ENCODE results near the gene RRP12.
A peak's percentile ranks its signal among the peaks of the same experiment; 100 is the strongest.
"Not testable (repeated sequence)": the region's sequence is repeated elsewhere in the genome, so short reads cannot be mapped to it uniquely, and the experiment has no call there.

The RRP12 gene

GRCh38 chr10:97400665-97401454, at the start of gene RRP12:
Gene RRP12, minus strand, starts transcription at chr10:97401340. Its CDS starts 109 bp downstream, at chr10:97401231.
- peak; percentile 64 for DNase-seq

GRCh38 chr10:97450828-97451227, 49.7 kb upstream of the RRP12 start:
- DNase-seq = no peak

GRCh38 chr10:97445722-97446639, 44.8 kb upstream of the RRP12 start, which contains the start of the genes EXOSC1 and ZDHHC16:
Gene EXOSC1, minus strand, starts transcription at chr10:97446006. Its CDS starts 21 bp downstream, at chr10:97445985.
Gene ZDHHC16, plus strand, starts transcription at chr10:97446175. Its CDS starts 5,501 bp downstream, at chr10:97451676.
- DNase-seq = peak; percentile 84

GRCh38 chr10:97445357-97445721, 44.2 kb upstream of the RRP12 start:
- no peak for DNase-seq

- DNase-seq = no peak
These were observed 43.1 kb upstream of the RRP12 start for GRCh38 chr10:97444212-97444611.

- no peak for DNase-seq
These were observed 41.1 kb upstream of the RRP12 start for GRCh38 chr10:97442277-97442676.

GRCh38 chr10:97435211-97435610, 34.1 kb upstream of the RRP12 start:
- no peak for DNase-seq

GRCh38 chr10:97434557-97434956, 33.4 kb upstream of the RRP12 start:
- no peak for DNase-seq

GRCh38 chr10:97434055-97434454, 32.9 kb upstream of the RRP12 start:
- no peak for DNase-seq

GRCh38 chr10:97428572-97428981, 27.4 kb upstream of the RRP12 start:
- no peak for DNase-seq

GRCh38 chr10:97427571-97428179, 26.5 kb upstream of the RRP12 start:
- DNase-seq = no peak

- no peak for DNase-seq
These were observed 25.8 kb upstream of the RRP12 start for GRCh38 chr10:97426776-97427570.

GRCh38 chr10:97425964-97426775, 25.0 kb upstream of the RRP12 start, which contains the start of gene PGAM1:
Gene PGAM1, plus strand, starts transcription at chr10:97426191. Its CDS starts 117 bp downstream, at chr10:97426308.
- DNase-seq = peak; percentile 95

GRCh38 chr10:97423757-97424098, 22.6 kb upstream of the RRP12 start:
- DNase-seq = not testable (repeated sequence)

- DNase-seq = no peak
These were observed 15.4 kb upstream of the RRP12 start for GRCh38 chr10:97416565-97416964.

GRCh38 chr10:97412891-97413304, 11.8 kb upstream of the RRP12 start:
- no peak for DNase-seq

- no peak for DNase-seq
These were observed 10.3 kb upstream of the RRP12 start for GRCh38 chr10:97411406-97411805.

- no peak for DNase-seq
These were observed 7.4 kb upstream of the RRP12 start for GRCh38 chr10:97408496-97408992.

- no peak for DNase-seq
These were observed 6.8 kb upstream of the RRP12 start for GRCh38 chr10:97407952-97408248.

- DNase-seq = peak; percentile 49
These were observed 6.2 kb upstream of the RRP12 start for GRCh38 chr10:97407211-97407951.

GRCh38 chr10:97406483-97406882, 5.3 kb upstream of the RRP12 start:
- DNase-seq = not testable (repeated sequence)
